HTERT RPE-1 (cell line): Measurements from ENCODE around the gene PIEZO2.

ENCODE experiments used
- in situ Hi-C: fragments of 300-500 bp; cut with MboI; formaldehyde crosslinking; loops from 4 replicates; pipeline ENCODE4 v1.14.3; 2020; ENCODE audit warnings: low sequenced_read_pairs

The PIEZO2 gene

GRCh38 chr18:11034884-11035283 is 114.5 kb downstream of the PIEZO2 start:
- in situ Hi-C loops, result no loop called here

- in situ Hi-C loops, result no loop called here
Observed at GRCh38 chr18:11033503-11033902, 115.9 kb downstream of the PIEZO2 start.

- in situ Hi-C loops, result no loop called here
Observed at GRCh38 chr18:11031966-11032365, 117.4 kb downstream of the PIEZO2 start.

- in situ Hi-C loops, result no loop called here
Observed at GRCh38 chr18:11029021-11029420, 120.3 kb downstream of the PIEZO2 start.

GRCh38 chr18:11027862-11028261 is 121.5 kb downstream of the PIEZO2 start:
- in situ Hi-C loops, result no loop called here

- in situ Hi-C loops, result no loop called here
Observed at GRCh38 chr18:11025671-11026070, 123.7 kb downstream of the PIEZO2 start.

GRCh38 chr18:11024928-11025669 is 124.3 kb downstream of the PIEZO2 start:
- in situ Hi-C loops, result no loop called here

GRCh38 chr18:11021477-11021876 is 127.9 kb downstream of the PIEZO2 start:
- in situ Hi-C loops, result no loop called here

GRCh38 chr18:11020877-11021414 is 128.4 kb downstream of the PIEZO2 start:
- in situ Hi-C loops, result no loop called here

GRCh38 chr18:11020161-11020853 is 129.1 kb downstream of the PIEZO2 start:
- in situ Hi-C loops, result no loop called here

GRCh38 chr18:11019295-11020105 is 129.9 kb downstream of the PIEZO2 start:
- in situ Hi-C loops, result no loop called here

- in situ Hi-C loops, result no loop called here
Observed at GRCh38 chr18:11009869-11010268, 139.5 kb downstream of the PIEZO2 start.

GRCh38 chr18:11009147-11009546 is 140.2 kb downstream of the PIEZO2 start:
- in situ Hi-C loops, result no loop called here

GRCh38 chr18:11008505-11008904 is 140.9 kb downstream of the PIEZO2 start:
- in situ Hi-C loops, result no loop called here

- in situ Hi-C loops, result no loop called here
Observed at GRCh38 chr18:11005528-11005927, 143.8 kb downstream of the PIEZO2 start.

- in situ Hi-C loops, result no loop called here
Observed at GRCh38 chr18:11004951-11005350, 144.4 kb downstream of the PIEZO2 start.

GRCh38 chr18:11004294-11004693 is 145.1 kb downstream of the PIEZO2 start:
- in situ Hi-C loops, result no loop called here

- in situ Hi-C loops, result no loop called here
Observed at GRCh38 chr18:11002796-11003195, 146.6 kb downstream of the PIEZO2 start.

- in situ Hi-C loops, result no loop called here
Observed at GRCh38 chr18:11002277-11002676, 147.1 kb downstream of the PIEZO2 start.

GRCh38 chr18:11000071-11000470 is 149.3 kb downstream of the PIEZO2 start:
- in situ Hi-C loops, result no loop called here

GRCh38 chr18:10997885-10998284 is 151.5 kb downstream of the PIEZO2 start:
- in situ Hi-C loops, result no loop called here
